ENCODE data around the gene KCTD11.

The KCTD11 gene

DNA sequence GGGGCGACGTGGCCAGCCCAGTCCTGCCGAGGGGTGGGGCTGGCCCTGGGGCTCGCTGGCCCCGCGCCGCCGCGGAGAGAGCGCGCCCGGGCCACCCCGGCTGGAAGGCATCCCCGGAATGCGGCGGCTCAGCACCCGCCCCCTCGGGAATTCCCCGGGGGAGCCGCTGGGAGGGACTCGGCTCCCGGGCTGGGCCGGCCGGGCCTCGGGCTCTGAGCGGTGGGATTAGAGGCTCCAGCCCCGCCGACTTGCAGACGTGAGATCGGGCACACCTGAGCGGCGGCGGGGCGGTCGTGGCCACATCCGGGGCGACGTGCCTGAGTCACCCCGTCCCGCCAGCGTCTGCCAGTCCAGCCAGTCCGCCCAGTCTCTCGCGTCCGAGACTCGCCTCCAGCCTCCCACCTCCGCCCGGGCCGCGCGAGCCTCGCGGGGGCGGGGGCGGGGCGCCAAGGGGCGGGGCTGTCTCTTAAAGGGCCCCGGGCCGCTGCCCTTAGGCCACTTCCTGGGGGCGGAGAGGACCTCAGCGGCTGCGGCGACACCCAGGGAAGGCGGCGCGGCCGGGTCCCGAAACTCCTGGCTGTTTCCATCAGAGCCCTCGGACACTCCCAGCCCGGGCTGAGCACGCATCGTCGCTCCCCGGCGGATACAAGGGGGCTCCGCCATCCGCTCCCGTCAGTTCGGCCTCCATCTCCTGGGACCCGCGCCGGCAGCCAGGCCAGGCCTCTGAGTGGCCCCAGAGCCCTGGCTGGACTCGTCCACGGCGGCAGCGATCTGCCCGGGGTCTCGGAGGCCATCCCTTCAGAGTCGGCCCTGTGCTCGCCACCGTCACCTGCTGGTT is at the start of gene KCTD11:
Gene KCTD11, plus strand, starts transcription at position 498 of the 838 bp plus-strand sequence.
- peak; percentile 79 for DNase-seq (ENCODE audit: low read depth)

DNA sequence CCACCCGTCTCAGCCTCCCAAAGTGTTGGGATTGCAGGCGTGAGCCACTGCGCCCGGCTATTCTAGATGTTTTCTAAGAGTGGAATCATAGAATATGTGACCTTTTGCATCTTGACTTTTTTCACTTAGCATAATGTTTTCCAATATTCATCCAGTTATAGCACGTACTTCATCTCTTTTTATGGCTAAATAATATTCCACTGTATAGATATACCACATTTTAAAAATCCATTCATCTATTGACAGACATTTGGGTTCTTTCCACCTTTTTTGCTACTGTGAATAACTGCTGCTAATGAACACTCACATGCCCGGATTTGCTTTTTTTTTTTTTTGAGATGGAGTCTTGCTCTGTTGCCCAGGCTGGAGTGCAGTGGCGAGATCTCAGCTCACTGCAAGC is 47.8 kb upstream of the KCTD11 start:
- no peak for DNase-seq (ENCODE audit: low read depth)

DNA sequence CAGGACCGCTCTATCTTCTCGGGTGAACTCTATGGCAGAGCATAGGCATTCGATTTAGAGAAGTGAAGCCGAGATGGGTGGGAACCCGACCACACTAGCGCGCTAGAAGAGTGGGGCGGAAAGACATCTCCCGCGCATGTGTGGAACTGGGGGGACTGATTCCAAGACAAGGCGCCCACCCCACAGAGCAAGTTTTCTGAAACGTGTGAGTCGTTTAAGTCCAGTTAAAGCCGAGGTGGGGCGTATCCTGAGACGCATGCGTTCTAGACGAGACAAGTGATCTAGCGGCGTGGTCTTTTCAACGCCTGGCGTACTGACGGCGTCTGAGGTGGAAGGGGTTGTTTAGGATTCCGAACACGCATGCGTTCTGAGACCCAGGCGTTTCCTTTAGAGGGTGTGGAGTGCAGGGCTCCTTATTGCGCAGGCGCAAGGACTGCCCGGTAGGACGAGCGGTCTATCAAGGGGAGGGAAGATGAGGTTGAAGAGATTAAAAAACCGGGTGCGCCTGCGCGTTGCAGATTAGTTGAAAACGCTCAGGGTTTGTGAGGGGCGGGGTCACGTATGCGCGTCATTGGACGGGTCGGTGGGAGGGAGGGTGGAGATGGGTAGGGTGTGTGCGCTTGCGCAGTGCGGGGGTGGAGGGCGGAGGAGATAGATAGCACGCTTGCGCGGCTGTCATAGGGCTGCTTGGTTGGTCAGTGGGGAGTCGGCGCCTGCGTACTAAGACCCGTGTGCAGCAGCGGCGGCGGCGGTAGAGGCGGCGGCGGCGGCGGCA is 44.9 kb upstream of the KCTD11 start, which contains the start of gene EIF5A:
Gene EIF5A, plus strand, starts transcription at position 718 of the 775 bp plus-strand sequence. CDS start 2,008 bp downstream, outside the sequence.
- peak; percentile 99 for DNase-seq (ENCODE audit: low read depth)

DNA sequence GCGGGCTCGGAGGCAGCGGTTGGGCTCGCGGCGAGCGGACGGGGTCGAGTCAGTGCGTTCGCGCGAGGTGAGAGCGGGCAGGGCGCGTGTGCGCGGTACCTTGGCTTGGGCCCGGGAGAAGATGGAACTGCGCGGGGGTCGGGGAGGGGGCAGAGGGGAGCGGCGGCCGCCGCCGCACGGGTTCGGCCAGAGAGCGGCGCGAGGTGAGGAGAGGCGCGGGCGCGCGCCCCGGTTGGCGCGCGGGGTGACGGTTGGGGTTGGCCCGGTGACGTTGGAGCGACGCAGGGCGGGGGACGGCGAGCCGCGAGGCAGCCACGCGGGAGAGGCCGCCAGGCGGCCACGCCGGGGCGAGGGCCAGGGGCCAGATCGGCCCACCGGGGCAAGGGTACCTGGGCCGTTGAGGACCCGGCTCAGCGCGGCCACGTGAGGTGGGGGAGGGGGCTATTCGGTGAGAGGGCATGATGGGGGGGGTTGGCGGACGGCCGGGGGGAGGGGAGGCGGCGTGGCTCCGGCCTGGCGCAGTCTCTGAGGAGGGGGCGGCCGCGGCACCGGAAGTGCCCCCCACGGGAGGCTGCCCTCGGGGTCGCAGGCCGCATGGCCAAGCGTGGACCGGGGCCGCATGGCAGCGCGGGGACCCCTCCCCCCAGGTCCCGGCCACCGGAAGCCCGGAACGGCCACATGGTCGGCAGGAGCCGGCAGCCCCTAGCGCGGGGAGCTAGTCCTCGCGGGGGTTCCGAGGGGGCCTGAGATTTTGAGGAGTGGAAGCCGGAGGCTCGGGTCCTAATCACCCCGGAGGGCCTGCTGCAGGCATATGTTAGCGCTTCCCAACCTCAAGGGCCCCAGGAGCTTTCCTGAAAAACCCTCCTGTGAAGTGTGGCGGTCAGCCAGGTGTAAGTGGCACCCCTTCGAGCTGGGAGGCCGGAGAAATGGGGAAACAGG is 44.0 kb upstream of the KCTD11 start:
- no peak for DNase-seq (ENCODE audit: low read depth)

DNA sequence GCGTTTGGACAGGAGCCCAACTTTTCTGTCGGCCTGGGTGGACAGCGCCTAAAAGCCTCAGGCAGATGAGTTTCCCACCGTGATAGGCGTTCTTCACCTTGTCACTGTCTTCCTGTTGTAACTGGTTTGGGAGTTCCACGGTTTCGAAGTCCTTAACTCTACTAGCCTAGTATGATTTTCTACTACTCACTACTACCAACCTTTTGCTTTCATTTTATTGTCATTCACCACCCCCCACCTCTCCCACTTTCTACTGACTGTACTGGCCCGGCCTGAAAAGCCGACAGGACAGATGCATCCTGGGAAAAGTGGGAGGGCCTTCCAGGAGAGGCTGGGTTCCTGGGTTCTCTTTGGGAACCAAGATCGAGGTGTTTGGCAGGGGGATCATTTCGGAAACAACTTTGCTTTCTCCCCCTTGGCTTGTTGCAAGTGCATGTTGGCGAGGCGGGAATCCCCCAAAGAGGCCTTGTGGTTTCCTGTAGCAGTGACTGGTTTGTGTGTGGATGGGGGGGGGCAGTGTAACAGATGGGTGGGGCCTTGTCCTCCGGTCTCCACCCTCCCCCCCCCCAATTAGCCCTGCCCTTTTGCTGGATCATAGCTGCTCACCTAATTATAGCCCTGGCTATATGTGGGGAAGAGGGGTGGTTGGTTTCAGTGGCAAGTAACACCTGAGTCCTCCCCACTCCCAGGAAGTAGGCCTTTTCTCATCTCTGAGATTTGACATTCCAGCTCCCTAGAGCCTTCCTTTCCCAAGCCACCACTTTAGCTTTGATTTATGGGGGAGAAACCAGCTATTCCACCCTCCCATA is 43.1 kb upstream of the KCTD11 start:
- peak; percentile 77 for DNase-seq (ENCODE audit: low read depth)

DNA sequence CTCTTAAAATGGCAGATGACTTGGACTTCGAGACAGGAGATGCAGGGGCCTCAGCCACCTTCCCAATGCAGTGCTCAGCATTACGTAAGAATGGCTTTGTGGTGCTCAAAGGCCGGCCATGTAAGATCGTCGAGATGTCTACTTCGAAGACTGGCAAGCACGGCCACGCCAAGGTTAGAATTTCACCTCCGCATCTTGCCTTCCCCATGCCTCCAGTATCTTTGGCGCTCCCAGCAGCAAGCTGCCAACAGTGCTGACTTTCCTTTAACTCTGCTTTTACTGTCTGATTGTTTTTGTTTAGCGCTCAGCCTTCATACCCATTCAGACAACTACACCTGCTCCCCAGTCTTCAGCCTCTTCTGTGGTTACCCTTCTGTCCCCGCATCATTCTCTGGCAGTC is 42.3 kb upstream of the KCTD11 start:
- no peak for DNase-seq (ENCODE audit: low read depth)

DNA sequence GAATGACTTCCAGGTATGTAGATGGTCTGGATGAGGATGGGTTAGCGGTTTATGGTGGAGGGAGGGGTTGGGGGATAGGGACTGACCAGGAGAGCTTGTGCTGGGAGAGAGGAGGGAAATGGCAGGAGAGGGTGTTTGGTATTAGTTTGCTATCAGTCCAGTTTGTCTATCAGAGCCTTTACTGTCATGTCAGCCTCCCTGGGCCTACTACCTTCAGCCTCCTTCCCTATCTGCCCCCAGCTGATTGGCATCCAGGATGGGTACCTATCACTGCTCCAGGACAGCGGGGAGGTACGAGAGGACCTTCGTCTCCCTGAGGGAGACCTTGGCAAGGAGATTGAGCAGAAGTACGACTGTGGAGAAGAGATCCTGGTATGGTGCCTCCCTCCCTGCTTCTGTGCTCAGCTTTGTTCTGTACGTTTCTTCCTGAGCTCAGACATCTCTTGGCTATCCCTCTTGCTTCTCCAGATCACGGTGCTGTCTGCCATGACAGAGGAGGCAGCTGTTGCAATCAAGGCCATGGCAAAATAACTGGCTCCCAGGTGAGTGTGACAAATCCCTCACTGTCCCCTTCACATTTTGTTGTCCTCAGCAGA is 40.8 kb upstream of the KCTD11 start:
- DNase-seq (ENCODE audit: low read depth) = no peak

DNA sequence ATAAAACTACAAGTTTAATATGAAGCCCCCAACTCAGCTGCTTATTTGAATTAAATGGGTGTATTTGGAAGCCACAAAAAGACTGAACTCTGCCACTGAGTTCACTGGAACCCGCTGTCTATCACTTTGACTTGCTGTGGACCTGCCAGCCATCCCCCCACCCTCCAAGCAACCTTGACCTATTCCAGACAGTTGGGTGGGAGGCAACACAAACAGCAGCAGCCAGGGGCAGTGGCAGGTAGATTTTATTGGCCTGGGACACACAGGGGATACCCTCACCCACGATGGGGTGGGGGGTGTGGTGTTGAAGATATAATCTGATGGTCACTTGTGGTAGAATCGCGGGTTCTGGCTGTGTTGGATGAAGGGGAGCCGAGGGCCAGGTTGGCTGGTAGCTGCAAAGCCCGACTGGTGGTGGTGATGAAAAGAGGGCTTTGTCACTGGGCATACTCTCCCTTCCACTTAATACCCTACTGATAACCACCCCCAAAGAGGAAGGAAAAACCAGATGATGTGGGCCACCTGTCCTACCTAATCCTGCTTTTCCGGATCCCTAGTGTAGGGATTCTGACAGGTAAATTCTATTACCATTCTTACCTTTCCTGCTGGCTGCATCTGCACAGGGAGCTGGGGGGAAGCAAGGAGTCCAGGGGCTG is 39.4 kb upstream of the KCTD11 start:
- no peak for DNase-seq (ENCODE audit: low read depth)

DNA sequence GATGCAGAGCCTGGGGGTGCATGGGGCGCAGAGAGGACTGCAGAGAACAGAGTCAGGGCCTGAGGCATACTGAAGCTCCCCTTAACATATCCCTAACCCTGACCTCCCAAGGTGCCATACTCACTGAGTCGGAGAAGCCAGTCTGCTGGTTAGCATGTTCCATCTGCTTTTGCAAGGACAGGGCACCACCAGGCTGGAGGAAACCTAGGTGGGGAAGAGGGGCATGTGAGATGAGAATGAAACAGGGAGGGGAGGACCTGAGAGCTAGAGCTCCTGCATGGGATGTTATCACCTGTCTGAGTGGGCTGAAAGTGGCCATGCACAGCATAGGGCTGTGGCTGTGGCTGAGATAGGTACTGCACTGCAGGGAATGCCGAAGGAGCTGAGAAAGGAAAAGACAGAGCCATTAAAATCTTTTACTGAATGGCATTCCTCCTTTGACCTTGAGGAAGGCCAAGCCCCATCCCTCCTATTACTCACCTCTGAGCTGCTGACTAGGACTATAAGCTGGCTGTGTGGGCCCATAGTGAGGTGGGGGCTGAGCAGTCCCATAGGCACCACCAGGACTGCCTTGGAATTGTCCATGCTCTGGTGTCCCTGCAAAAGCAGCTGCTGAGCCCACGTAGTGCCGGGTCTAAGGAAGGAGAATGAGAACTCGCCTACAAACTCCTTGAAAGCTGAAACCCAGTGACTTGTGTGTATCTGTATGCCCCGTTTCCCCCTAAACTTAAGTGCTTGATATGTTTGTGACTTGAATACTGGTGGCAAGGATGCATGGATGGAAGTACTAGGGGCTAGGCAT is 38.7 kb upstream of the KCTD11 start:
- DNase-seq (ENCODE audit: low read depth) = peak; percentile 12

DNA sequence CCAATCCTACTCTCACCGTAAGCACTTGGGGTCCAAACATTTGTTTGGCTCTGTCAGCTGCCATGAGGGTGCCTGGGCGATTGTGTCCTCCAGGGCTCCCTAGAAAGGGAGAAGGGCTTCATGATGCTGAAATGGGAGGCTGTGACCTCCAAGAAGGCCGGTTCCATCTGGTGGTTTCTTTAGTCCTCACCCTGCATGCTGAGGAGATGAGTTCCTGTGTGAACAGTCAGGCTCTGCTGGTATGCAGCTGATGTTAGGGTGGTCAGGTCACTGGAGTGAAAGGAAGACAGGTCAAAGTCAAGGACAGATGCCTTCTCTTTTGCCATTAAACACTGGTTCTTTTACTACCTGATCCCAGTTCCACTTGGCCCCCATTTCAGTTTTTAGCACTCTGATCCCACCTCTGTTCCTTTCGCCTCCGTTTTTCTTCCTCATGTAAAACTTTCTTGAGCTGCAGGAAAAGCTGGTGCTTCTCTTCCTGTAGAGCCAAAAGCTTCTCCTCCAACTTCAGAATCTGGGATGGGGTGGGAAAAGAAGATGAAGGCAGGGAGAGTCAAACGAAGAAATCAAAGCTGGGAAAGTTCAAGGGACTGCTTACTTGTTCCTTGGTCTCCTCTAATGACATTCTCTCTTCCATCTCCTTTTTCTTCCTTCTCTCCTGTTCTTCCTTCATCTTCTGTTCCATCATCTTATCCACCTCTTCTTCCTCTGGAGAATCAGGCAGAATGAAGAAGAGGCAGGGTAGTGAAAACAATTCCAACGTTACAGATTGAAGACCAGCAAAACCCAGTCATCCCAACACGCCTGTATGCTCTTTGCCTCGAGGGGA is 37.9 kb upstream of the KCTD11 start:
- no peak for DNase-seq (ENCODE audit: low read depth)

DNA sequence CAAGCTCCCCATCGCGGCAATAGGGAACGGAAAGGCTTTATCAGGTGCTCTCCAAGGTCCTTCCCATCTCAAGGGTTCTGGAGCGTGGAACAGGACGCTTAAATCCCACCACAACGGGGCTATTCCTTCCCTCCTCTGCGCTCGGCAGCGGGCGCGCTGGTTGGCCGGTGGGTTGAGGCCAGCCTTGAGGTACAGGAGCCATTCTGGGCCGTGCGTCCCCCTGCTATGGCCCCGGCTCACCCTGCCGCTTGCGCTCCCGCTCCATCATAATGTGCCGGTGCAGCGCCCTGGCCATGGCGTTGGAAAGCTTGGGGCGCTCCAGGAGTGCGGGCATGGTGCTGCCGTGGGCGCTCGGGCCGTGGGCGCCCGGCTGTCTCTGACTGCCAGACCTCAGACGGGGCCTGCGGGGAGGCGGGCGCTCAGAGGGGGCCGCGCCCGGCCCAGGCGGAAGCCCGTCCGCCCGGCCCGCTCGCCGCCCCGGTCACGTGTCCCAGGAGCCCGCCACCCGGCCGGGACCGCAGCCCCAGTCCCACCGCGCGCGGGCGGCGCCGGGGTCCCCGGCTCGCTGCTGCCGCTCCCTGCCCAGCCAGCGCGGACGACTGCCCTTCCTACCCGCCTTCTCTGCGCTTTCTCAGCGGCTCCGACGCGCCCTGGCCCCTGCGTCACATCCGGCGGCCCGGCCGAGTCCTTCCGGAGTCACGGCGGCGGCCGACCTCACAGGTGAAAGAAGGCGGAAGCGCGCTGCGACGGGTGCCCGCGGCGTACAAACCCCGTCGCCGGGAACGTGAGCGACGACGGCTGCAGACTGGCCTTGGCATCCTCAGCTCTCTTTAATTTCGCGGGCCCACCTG is 37.0 kb upstream of the KCTD11 start, which contains the start of gene GPS2:
Gene GPS2, minus strand, starts transcription at position 642 of the 851 bp plus-strand sequence. Its CDS starts 308 bp downstream, at position 334.
- DNase-seq (ENCODE audit: low read depth) = peak; percentile 67

DNA sequence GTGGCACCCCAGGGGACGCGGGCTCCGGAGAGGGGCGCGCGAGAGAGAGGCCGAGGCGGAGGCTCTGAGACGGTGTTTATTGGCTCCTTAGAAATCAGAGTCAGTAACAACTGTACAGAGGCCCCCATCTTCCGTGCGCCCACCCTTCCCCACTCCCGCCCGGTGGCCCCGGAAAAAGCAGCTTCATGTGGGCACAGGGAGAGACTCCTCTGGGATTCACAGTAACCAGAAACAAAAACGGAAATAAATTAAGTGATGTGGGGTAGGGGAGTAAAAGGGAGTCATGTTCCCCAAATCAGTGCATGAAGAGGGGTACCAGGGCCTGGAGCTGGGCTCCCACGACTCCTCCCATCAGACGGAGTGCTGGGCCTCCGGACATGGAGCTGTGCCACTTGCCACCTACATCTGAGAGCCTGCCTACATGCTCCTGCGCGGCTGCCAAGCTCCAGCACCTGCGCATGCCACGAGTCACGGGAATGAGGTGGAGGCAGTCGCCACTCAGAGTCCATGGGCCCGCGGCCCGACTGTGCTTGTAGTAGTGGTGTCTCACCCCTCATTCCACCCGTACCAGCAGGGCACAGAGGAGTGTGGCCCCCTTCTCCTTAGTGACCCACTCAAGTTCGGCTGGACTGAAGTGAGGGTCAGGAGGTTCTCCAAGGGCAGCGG is 36.3 kb upstream of the KCTD11 start:
- no peak for DNase-seq (ENCODE audit: low read depth)

DNA sequence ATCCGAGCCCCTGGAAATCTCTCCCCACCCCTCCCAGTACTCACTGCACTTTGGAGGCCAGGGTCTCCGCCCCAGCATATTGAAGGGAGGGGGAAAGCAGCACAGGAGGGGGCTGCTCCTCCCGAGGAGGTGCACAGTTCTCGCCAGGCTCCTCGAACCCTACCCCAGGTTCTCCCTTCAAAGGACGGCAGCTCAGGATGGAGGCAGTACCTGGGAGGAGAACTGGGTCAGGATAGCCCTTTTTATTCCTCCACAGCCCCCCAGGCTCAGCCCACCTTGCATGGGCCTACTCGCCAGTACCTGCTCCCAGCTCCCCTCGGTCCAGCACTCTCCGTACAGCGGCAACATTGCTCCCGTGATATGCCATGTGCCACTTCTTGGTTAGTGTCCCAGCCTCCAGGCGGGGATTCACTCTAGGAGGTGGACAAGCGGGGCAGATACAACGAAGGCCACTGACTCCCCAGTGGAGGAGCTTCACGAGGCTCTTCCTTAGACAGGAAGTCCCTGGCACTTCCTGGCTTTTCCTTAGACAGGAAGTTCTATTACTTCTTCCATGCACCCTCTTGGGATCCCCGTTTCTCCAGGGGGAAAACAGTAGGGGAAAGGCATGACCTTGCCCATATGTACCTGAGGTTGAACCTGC is 34.7 kb upstream of the KCTD11 start:
- DNase-seq (ENCODE audit: low read depth) = no peak

DNA sequence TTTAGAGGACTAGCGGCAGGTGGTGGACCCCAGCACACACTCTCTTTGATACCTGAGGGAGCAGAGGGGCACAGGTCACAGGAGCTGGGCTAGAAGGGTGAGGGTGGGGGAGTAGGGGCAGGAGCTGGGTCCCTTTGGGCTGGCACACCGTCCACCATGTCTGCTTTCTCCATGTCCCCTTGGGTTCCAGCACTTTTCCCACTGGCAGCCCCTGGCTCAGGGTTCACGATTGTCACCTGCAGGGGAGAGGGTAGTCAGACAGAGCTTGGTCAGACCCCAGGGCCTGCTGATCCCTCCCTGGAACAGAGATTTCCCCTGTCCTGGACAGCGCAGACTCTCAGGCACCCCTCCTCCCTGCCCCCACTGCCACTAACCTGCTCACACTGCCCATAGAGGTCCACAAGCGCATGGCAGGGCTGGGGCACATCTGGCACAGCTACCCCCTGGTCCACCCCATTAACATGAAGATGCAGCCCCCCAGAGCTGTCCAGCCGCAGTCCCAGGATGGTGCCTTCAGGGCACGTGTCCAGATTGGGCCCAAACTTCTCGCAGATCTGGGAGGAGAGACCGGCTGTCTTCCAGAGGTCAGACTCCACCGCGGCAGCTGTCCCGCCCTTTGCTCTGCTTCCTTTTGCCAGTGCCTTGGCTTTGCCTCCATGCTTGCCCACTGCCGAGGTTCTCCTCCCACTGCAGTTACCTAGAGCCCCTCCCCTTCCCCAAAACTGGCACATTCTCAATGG is 33.7 kb upstream of the KCTD11 start:
- DNase-seq (ENCODE audit: low read depth) = no peak

DNA sequence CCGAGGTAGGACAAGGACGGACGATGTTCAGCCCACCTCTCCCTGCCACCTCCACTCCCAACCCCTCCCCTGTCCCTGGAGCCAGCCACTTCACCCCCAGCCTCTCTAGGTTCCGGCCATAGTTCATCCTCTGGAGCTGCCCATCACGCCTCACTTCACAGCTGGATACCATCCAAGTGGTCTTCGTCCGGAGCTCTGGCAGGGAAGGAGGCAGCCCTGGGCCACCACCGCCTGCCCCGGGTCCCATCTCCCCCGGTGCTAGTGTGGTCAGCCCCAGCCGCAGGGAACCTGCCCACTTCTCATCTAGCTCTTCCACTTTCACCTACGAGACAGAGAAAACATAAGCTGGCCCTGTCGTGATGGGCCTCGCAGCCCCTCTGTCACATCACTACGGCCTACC is 30.5 kb upstream of the KCTD11 start:
- no peak for DNase-seq (ENCODE audit: low read depth)
